Lower leg skin (tissue), 3 donors: ENCODE data around the gene SBK2.

ENCODE experiments used
- POLR2A ChIP-seq, 2 donors: fragments of 450-650 bp; IDR thresholded peaks; one replicate each; pipeline ENCODE4 v1.6.1; 2016 to 2017; ENCODE audit warnings: antibody characterized with exemption in 2 of 2, mild to moderate bottlenecking in 1 of 2, moderate library complexity in 1 of 2
- TF ChIP-seq, protein P1 (sequence below), 3 donors: fragments of 450-650 bp; IDR thresholded peaks; one replicate each; pipeline ENCODE4 v1.5.1; 2016; ENCODE audit warnings: antibody characterized with exemption in 3 of 3, mild to moderate bottlenecking in 3 of 3, moderate library complexity in 2 of 3

DNA sequence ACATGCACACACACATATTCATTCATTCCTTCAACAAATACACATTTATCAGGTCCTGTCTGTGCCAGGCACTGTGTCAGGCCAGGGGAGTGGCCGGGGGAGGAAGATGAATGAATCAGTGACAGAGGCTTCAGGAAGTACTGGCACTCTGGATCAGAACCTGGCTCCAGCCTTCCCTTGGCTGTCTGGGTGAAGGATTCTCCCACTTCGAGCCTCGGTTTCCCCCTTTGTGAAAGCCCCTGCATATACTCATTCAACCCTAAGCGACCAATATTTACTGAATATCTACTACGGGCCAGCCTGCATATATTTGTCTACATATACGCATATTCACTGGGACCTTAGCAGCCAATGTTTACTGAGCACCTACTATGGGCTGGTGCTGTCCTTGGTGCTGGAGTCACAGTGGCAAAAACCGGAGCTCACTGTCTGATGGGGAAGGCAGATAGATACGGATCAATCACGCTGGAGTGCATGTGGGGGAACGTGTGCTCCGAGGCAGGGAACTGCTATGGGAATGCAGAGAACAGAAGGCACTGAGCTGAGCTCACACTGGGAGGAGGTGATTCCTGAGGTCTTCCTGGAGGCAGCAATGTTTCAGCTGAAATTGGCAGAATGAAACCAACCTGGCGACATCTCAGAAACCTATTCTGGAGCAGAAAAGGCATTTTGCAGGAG, 44.4 kb upstream of the SBK2 start:
- TF ChIP-seq, protein P1, sequence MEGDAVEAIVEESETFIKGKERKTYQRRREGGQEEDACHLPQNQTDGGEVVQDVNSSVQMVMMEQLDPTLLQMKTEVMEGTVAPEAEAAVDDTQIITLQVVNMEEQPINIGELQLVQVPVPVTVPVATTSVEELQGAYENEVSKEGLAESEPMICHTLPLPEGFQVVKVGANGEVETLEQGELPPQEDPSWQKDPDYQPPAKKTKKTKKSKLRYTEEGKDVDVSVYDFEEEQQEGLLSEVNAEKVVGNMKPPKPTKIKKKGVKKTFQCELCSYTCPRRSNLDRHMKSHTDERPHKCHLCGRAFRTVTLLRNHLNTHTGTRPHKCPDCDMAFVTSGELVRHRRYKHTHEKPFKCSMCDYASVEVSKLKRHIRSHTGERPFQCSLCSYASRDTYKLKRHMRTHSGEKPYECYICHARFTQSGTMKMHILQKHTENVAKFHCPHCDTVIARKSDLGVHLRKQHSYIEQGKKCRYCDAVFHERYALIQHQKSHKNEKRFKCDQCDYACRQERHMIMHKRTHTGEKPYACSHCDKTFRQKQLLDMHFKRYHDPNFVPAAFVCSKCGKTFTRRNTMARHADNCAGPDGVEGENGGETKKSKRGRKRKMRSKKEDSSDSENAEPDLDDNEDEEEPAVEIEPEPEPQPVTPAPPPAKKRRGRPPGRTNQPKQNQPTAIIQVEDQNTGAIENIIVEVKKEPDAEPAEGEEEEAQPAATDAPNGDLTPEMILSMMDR (IDR thresholded peaks at IDR 0.05): no peak
- TF ChIP-seq POLR2A (IDR thresholded peaks at IDR 0.05): no peak
